Jurkat, Clone E6-1 (cell line): Measurements from ENCODE around the gene SPATS2L.

Experiments
- DNase-seq: peaks from one replicate; pipeline ENCODE4 v3.0.0-alpha.2; 2011; ENCODE audit warnings: low read depth, low spot score
- H3K4me3 ChIP-seq: 2 replicates; pipeline ENCODE4 v1.5.1; 2011; ENCODE audit warnings: mild to moderate bottlenecking, low read length, control low read depth, moderate library complexity

Gene SPATS2L

DNA sequence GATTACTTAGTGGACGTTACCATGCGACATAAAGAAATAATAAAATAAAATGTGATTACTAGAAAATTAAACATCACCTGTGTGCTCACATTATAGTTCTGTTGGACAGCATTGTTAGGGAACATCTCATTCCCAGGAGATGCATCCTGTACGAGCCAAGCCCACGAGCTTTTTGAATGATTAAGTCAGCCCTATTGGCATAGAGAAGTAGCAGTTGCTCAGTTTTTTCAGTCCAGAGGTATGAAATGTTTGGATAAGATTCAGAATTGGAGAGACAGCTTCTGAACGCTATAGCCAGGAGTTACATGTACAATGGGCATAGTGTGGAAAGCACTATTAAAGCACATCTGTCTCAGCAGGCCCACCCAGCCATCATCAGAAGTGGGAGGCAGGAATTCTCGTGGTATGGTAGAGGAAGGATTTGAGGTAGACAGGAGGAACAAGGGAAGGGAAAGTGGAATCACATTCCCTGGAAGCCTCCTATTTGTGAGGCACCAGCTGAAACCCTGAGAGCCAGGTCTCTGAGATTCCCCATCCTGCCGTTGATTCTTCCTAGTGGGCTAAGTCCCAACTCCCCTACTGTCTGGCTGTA, 8.6 kb downstream of the SPATS2L start:
- no peak for DNase-seq
- no peak overlapping the region for H3K4me3 ChIP-seq

DNA sequence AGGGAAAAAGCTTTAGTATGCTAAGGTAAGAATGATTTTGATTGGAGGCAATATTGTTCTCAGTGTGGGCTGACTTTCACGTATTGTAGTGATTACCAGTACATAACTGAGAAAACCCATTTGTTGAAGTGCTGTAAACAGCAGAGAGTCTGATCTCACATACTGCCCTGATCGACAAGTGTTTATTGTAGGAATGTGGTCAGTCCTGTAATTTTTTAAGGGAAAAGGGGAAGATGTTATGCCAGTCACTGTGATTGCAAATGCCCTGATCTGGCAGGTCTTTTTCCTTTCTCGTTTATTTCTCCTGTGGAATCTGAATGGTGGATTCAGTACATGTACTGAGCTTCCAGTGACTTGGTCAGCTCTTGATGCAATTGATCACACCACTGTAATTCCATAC, 11.5 kb downstream of the SPATS2L start:
- no peak overlapping the region for H3K4me3 ChIP-seq

DNA sequence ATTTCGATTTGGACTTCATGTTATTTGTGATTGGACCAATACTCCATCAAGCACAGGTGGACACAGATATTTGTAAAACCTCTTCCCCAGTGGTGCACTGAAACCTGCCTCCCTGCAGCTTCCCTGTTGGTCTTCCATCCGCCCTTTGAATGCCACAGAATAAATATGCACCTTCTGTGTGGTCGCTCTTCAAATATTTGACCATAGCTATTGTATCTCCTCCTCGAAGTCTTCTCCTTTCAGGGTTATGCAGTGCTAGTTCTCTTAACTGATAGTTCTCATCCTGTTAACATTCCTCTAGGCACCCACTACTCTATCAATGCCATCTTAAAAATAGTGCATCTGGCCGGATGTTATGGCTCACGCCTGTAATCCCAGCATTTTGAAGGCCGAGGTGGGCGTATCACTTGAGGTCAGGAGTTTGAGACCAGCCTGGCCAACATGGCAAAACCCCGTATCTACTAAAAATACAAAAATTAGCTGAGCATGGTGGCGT, 12.5 kb downstream of the SPATS2L start:
- no peak overlapping the region for H3K4me3 ChIP-seq
- no peak for DNase-seq

More for the DNA sequence above, 11.5 kb downstream of the SPATS2L start:
- DNase-seq, result no peak

DNA sequence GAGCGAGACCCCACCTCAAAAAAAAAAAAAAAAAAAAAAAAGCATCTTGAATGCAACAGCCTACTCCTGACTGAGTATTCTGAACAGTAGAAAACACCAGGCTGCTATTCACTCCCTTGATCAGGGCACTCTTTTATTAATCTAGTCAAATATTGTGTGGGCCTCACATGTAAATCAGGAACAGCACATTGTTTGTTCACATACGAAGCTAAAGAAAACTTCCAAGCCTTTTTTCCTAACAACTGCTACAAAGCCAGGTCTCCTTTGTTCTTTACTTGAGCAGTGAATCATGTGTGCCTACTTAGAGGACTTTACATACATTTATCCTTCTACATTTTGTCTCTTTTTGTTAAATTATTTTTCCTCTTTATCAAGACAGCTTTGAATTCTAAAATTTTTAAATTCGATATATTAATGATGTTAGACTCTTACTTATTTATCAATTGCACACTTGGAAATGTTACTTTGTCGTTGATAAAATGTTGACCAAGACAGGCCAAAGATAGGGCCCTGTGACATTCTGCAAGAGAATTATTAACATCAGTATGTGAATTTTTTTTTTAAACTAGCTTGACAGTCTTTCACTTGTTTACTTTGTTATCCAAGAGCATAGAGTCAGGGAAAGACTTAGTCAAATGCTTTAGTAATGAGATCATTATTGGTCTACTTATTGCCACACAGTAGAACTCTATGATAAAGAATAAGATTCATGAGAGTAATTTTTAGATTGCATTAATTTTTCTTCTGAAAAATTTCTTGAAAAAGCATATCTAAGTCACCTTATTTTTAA, 13.2 kb downstream of the SPATS2L start:
- DNase-seq, result no peak
- H3K4me3 ChIP-seq, result no peak overlapping the region

- DNase-seq, result no peak
- H3K4me3 ChIP-seq, result no peak overlapping the region
Measured at GRCh38 chr2:200320344-200320743, 13.9 kb downstream of the SPATS2L start.

GRCh38 chr2:200320991-200321390, 14.5 kb downstream of the SPATS2L start:
- no peak for DNase-seq

DNA sequence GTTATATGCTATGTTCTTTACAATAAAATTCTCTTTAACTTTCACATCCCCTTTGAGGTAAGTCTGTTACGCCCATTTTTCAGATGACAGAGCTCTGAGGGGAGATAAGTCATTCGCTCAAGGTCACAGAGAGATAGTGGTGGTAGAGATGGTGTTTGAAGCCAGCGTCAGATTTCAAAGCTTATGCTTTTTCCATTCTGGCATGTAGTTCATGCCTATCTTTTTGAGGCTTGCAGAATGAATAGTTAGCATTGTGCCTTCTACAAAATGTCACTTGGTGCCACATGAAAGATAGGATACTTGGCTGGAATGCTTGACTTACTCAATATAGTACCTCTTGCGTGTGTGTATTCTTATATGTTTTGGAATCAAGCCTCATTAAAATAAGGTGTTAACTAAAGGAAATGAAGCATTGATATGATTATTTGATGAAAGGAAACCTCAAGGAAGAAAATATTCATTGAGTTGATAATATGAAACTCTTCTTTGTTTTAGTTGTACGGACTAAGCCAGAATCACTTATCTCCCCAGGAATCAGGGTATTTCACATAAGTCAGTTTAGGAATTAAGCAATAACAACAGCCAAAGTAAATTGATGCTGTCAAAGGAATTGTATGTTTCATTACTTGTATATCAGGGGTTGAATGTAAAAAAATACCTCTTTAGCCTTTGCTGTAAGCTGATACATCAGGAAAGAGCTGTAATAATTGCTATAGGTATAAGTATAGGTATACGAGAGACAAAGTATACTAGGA, 15.5 kb downstream of the SPATS2L start:
- DNase-seq, result no peak
- H3K4me3 ChIP-seq, result no peak overlapping the region

More at GRCh38 chr2:200320991-200321390, 14.5 kb downstream of the SPATS2L start:
- H3K4me3 ChIP-seq, result no peak overlapping the region

DNA sequence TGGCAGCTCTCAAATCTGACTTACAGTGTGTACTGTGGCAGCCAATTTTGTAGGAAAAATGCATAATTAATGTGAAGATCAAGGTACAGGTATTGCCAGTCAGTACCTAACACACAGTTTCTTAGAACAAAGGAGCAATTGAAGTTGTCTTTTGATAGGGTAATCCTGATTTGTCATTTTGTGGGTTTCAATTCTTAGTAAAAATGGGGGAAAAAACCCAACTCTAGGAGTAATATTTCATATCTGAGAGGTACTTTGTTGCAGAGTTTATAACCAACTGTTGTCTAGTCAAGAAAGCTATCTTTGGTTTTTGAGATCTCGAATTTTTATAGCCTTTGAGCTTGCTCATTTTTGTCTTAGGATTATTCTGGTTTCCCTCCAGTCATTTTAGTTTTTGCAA, 16.1 kb downstream of the SPATS2L start:
- no peak for DNase-seq
- H3K4me3 ChIP-seq, result no peak overlapping the region

DNA sequence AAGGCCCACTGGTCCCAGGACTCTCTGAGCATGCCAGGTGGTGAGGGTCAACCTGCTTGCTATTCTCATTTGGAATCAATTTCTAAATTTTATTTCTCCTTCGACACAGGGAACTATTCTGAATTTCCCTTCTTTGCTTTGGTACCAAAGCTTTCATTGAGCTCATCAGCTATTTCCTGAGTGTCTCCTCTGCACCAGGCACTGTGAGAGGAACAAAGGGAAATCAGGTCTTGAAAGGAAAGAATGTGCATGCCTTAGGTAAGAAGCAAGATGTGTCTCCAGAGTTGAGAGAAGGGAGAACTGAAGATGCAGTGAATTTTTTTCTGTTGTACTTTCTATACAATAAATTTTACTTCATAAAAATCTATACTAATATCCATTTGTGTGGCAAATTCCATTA, 17.9 kb downstream of the SPATS2L start:
- no peak overlapping the region for H3K4me3 ChIP-seq
- DNase-seq, result no peak

DNA sequence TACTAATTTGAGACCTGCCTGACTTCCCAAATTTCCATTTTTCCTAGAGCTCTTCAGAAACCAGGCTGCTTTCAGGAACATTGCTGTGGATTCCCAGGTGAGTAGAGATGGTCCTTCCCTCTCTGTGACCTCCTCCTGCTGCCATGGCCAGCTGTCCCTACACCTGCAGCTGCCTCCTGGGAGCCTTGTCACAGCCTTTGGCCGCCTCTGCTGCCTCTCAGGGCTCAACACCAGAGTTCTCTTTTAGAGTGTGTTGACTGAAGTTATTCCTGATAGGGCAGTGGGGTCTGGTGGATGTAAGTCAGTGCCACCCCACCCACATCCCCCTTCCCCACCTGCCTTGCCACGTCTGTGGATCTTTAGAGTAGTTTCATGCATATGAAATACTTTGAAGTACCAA, 22.9 kb downstream of the SPATS2L start:
- no peak overlapping the region for H3K4me3 ChIP-seq
- DNase-seq, result no peak

GRCh38 chr2:200329798-200330197, 23.3 kb downstream of the SPATS2L start:
- no peak overlapping the region for H3K4me3 ChIP-seq
- DNase-seq, result no peak

- DNase-seq, result no peak
Measured at GRCh38 chr2:200330351-200331060, 24.0 kb downstream of the SPATS2L start.

GRCh38 chr2:200331061-200331400, 24.5 kb downstream of the SPATS2L start:
- no peak for DNase-seq
- H3K4me3 ChIP-seq, result no peak overlapping the region

More at GRCh38 chr2:200330351-200331060, 24.0 kb downstream of the SPATS2L start:
- H3K4me3 ChIP-seq, result no peak overlapping the region

- DNase-seq, result no peak
- H3K4me3 ChIP-seq, result no peak overlapping the region
Measured at GRCh38 chr2:200335657-200336056, 29.2 kb downstream of the SPATS2L start.

GRCh38 chr2:200336980-200337615, 30.6 kb downstream of the SPATS2L start:
- no peak for DNase-seq
- H3K4me3 ChIP-seq, result no peak overlapping the region

DNA sequence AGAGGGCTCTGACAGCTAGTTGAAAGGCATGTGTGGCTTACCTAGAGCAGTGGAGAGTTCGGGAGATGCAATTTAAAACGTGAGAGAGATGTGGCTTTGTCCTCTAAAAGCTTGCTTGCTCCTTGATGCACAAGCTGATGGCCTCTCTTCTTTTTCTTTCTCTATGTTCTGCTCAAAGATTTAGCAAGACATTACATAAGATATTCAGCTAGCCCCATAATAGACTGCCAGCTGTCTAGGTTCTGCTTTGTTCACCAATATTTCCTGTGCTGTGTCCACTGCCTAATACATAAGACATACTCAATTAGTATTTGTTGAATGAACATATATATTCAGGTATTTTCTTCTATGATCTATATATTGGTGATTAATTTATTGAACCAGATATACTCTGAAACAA, 31.1 kb downstream of the SPATS2L start:
- H3K4me3 ChIP-seq, result no peak overlapping the region
- DNase-seq, result no peak

DNA sequence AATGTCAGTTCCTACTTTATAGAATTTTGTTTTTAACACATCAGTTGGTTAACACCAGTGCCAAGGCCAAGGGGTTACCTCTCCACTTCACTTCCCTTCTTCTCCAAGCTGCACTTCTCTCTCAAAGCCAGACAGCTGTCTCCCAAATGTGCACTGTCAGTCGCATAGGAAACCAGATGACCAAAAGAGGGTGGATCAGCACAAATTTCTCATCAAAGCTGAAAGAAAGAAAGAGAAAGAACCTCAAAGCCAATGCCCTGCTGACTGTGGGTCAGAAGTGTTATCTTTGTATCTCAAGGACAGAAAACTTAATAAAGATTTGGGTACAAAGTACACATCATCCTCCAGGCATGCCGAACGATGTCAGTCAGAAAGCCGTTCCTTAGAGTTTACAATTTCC, 32.2 kb downstream of the SPATS2L start:
- no peak overlapping the region for H3K4me3 ChIP-seq
- no peak for DNase-seq

- no peak for DNase-seq
- H3K4me3 ChIP-seq, result no peak overlapping the region
Measured at GRCh38 chr2:200340508-200341224, 34.2 kb downstream of the SPATS2L start.
